ENCODE results near the gene IRF2BPL.

The IRF2BPL gene

GRCh38 chr14:77028384-77029231 is at the start of gene IRF2BPL:
Gene IRF2BPL, minus strand, starts transcription at chr14:77028708. Its CDS starts 916 bp downstream, at chr14:77027792.
- DNase-seq (ENCODE audit: low read depth): peak; percentile 88

GRCh38 chr14:77077040-77077439 is 48.5 kb upstream of the IRF2BPL start:
- no peak for DNase-seq (ENCODE audit: low read depth)

GRCh38 chr14:77076113-77076631 is 47.7 kb upstream of the IRF2BPL start:
- no peak for DNase-seq (ENCODE audit: low read depth)

- DNase-seq (ENCODE audit: low read depth): no peak
Measured at GRCh38 chr14:77074969-77075368, 46.5 kb upstream of the IRF2BPL start.

- DNase-seq (ENCODE audit: low read depth): no peak
Measured at GRCh38 chr14:77071938-77072388, 43.5 kb upstream of the IRF2BPL start.

- no peak for DNase-seq (ENCODE audit: low read depth)
Measured at GRCh38 chr14:77069551-77069950, 41.0 kb upstream of the IRF2BPL start.

- DNase-seq (ENCODE audit: low read depth): no peak
Measured at GRCh38 chr14:77068517-77069200, 40.2 kb upstream of the IRF2BPL start.

GRCh38 chr14:77067632-77068516 is 39.4 kb upstream of the IRF2BPL start:
- DNase-seq (ENCODE audit: low read depth): no peak

GRCh38 chr14:77066578-77067172 is 38.2 kb upstream of the IRF2BPL start:
- no peak for DNase-seq (ENCODE audit: low read depth)

GRCh38 chr14:77065851-77066577 is 37.5 kb upstream of the IRF2BPL start:
- no peak for DNase-seq (ENCODE audit: low read depth)

- no peak for DNase-seq (ENCODE audit: low read depth)
Measured at GRCh38 chr14:77064521-77065178, 36.1 kb upstream of the IRF2BPL start.

- DNase-seq (ENCODE audit: low read depth): no peak
Measured at GRCh38 chr14:77063571-77064171, 35.2 kb upstream of the IRF2BPL start.

GRCh38 chr14:77062261-77062660 is 33.8 kb upstream of the IRF2BPL start:
- DNase-seq (ENCODE audit: low read depth): no peak

GRCh38 chr14:77061630-77062257 is 33.2 kb upstream of the IRF2BPL start:
- DNase-seq (ENCODE audit: low read depth): no peak

- no peak for DNase-seq (ENCODE audit: low read depth)
Measured at GRCh38 chr14:77059276-77059915, 30.9 kb upstream of the IRF2BPL start.

- DNase-seq (ENCODE audit: low read depth): no peak
Measured at GRCh38 chr14:77058785-77059184, 30.3 kb upstream of the IRF2BPL start.

GRCh38 chr14:77058117-77058516 is 29.6 kb upstream of the IRF2BPL start:
- no peak for DNase-seq (ENCODE audit: low read depth)

GRCh38 chr14:77055981-77056380 is 27.5 kb upstream of the IRF2BPL start:
- no peak for DNase-seq (ENCODE audit: low read depth)

GRCh38 chr14:77055306-77055705 is 26.8 kb upstream of the IRF2BPL start:
- no peak for DNase-seq (ENCODE audit: low read depth)

Data from stimulated activated CD8-positive, alpha-beta memory T cell treated with anti-CD3 and anti-CD28 coated beads, Interleukin-7, amount 100 ng/mL, for 24 hours (primary cell).